SK-N-DZ (cell line): Measurements from ENCODE around the gene HSPA12A.
A peak's percentile ranks its signal among the peaks of the same experiment; 100 is the strongest.

ENCODE experiments used
- DNase-seq: peaks from one replicate; pipeline ENCODE4 v3.0.0-alpha.2; 2015; ENCODE audit warnings: low spot score

HSPA12A gene

DNA sequence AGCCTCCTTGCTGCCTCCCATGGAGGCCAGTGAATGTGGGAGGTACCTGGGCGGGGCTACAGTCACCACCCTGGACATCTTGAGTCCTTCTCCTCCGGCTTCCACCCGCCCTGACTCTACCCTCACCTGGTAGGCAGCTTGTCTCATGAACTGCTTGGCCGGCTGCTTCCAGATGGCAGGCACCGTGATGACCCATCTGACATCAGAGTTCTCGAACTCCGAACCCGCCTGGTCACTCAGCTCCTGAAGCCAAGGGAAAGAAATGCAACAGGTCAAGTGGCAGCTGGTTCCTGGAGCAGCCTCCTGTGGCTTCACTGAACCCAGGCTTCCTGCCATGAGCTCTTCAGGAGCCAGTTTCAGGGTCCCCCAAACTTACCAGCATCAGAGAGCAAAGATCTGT lies 50.1 kb downstream of the HSPA12A start:
- DNase-seq, result no peak

DNA sequence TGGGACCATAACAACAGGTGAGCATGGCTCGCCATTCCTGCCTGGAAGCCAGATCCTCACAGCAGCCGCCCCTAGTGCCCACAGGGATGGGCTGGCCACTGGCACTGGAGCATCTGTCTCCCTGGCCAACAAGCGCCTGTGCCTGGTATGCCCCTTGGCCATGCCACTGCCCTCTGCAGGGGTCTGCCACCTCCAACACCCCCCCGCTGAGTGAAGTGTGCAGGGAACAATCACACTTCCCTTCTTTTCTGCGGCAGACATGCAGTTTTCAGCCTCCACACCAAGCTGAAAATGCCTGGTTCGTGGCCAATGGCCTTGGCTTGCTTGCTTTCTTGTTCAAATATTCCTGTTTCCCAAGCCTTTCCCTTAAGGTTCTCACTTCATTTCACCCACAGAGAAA lies 50.7 kb downstream of the HSPA12A start:
- DNase-seq, result no peak

DNA sequence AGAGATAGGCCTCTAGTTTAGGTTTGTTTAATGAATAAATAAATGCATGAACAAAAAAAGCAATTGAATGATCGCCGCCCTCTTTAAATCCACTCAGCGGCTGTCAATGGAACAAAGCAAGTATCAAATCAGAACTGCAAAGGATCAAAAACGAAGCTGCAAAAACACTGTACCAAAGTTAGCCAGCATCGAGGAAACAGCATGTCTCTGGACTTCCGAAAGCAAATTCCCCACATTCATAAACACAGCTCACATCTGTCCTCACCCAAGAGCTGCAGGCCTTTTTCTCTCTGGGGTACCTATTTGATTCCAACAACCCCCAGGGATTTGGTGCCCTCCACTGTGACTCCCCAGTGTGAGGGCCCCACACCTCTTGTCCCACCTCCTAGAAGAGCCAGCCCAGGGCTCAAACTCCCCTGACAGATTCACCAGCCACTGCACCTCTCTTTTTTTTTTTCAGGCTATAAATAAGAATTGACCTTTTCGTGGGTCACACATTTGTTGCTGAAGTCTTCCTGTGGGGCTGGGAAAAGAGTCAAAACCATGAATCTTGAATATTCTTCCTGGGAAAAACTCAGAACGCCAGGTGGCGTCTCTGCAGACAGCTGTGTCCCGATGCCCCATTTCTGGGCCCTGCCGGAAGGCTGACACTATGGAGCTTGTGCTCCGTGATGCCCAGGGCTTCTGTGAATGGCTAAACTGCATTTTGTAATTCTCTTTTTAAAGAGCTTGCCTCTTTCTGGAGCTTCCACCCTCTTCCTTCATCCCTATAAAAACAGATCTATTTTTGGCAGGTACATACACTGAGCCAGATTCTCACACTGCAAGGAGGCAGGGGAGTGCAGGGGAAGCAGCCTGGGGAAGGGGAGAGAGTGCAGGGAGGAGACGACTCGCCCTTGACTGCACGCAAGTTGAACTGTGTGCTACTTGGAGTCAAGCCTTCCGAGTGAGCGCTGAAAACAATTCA lies 51.7 kb downstream of the HSPA12A start:
- no peak for DNase-seq

DNA sequence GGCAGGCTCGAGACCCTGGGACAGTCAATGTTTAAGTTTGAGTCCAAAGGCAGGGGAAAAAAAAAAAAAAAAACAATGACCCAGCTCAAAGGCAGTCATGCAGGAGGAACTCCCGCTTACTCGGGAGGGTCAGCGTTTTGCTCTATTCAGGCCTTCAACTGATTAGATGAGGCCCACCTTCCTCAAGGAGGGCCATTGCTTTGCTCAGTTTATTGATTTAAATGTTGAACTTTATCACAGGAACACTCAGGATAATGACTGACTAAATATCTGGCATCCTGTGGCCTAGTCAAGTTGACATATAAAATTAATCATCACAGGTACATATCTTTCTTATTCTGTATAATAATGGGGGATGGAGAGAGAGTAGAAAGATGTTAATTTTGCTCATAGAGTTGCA lies 52.6 kb downstream of the HSPA12A start:
- no peak for DNase-seq

DNA sequence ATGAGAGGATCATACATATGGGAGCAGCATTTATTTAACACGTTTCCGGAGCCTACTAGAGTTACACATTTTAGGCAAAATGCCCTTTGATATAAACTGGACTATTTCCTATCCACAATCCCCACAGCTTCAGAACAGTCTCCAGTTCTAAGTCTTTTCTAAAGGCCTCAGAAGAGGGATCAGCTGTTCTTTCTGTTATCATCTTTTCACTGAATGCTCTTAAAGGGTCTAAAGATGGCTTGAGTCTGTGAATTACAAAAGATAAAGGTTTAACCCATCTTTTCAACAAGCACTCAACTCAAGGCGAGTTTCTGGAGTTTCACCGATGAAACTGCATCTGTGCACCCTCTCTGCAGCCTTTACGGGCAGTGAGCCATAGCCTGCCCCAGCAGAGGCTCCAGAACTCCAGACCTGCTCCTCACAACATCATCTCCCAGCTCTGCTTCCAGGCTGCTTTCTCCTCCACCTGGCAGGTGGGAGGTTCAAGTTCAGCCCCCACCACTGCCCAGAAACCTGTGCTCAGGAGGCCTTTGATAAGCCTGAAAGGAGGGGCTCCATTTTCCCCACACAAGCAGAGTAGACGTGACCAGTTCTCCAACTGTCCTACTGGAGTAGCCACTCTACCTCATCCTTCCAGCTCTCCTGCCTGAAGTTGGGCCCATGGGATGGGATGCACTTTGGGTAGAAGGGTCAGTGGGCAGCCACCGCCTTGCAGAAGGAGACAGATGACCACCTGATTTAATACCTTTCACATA lies 53.4 kb downstream of the HSPA12A start:
- DNase-seq, result no peak

DNA sequence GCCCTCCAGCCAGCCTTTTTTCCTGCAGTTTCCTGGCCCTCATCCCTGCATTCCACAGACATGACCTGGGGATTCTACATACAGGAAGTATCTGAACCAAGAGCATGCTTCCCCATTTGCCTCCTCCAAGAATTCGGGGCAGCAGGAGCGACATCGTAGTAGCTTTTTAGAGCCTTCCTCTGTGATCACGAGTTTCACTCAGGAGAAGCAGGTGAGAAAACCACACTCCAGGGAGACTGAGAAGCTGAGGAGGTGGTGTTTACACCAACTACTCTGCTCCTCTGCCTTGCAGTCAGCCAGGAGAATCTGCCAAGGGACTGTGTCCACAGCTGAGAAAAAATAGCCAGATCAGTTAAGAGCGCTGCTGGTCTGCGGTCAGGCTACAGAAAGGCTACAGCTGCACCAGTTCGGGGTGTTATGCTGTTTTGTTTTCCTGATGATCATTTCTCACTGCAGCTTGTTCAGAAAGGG lies 54.1 kb downstream of the HSPA12A start:
- DNase-seq, result no peak

DNA sequence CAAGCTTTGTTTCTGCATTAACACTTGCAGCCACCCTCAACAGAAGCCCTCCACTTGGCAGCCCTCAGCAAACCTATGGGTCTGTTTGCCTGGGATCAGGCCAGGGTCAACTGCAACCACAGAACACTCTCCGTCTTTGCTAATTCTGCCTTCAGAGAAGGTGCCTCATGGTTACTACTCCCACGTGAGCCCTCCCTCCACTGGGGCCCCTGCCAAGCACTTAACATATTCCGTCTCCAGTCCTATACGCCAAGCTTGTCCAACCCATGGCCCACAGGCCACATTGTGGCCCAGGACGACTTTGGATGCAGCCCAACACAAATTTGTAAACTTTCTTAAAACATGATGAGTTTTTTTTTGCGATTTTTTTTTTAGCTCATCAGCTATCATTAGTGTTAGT lies 54.7 kb downstream of the HSPA12A start:
- no peak for DNase-seq

DNA sequence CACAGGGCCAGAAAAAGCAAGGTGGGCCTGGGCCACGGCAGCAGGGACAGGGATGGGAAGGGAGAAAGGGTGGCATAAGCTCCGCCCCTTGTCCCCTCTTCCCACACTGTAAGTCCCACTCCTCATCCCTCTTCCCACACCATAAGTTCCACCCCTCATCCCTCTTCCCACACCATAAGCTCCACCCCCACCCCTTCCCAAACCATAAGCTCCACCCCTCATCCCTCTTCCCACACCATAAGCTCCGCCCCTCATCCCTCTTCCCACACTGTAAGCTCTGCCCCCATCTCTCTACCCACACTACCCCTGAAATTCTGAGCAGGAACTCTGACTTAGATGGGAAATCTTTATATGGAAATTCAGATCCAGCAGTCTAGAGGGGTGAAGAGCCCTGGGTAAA lies 55.7 kb downstream of the HSPA12A start:
- no peak for DNase-seq

DNA sequence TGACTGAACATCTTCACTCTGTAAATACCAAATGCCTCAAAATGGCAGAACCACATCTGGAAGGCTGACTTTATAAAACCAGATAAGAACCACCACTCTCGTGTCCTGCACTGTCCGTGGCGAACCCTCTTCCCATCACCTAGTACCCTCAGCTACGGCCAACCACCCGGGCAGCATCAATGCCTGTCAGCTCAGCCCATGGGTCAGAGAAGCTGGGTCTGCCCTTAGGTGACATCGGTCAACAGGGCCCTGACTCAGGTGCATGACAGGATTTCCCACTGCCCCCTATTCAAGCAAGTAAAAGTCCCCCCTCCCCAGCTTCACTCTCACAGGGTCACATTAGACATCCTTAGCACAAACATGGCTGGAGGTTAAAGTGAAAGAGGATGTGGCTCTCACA lies 56.6 kb downstream of the HSPA12A start:
- no peak for DNase-seq

DNA sequence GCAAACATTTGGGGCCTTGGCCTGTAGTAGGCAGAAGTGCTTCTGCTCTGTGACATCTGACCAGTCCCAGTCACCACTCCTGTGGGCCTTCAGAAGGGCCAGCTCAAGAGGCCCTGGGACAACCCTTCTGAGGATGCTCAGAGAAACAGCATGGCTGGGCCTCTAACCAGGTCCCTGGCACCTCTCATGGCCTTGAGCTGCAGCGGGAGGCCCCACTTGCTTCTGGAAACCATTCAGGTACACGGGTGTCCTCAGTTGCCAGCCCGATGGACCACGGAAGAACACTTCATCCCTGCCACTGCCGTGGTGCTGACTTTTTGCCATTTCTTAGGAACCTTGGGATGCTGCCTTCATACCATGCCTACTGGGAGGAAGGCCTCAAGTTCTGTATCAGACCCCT lies 57.6 kb downstream of the HSPA12A start:
- DNase-seq, result no peak

DNA sequence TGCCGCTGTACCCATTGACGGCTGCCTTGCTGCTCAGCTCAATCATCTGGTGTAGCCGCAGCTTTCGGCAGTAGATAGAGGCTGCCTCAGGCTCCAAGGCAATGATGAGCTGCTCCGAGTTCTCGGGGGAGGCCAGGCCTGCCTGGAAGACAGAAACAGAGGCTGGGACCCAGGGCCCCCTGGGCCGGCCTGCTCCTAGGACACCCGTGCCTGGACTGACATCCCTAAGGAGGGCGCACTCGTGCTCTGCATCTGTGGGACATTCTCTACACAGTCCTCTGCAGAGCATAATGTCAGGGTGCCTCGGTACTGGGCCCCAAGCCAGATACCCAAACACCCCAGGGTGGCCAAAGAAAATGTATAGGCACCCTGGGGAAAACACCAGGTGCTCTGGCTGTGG lies 58.5 kb downstream of the HSPA12A start:
- no peak for DNase-seq

DNA sequence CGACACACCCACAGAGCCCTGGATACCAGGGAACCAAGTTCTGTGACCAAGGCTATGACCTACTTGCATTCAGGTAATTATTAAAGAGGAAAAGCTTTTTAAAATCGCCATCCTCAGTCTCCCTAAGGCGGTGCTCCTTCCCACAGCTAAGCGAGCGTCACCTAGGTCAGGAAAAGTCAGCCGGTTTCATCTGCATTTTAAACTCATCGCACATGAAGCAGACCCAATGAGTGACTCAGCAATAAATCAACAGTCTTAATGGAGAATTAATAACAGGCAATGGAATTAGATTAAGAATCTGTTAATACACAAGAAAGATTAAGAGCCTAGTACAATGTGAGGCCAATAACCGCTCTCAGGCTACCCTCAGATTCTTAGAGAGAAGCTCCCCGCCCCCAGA lies 59.2 kb downstream of the HSPA12A start:
- DNase-seq, result no peak

DNA sequence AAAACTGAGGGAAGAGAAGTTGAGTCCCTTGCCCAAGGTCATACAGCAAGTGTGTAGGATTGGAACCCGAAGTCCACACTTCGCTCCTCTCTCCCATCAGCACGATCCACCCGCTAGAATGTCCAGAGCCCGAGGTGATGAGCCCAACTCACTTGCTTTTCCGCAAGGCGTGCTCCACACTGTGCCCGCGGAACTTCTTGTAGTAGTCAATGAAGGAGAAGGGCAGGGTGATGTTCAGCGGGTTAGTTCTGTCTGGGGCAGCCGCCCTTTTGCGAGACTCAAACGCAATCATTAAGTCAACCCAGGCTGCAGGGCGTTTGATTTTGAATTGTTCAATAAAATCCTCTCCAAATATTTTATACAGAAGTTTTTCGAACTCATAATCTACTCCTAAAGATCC lies 63.0 kb downstream of the HSPA12A start:
- no peak for DNase-seq

DNA sequence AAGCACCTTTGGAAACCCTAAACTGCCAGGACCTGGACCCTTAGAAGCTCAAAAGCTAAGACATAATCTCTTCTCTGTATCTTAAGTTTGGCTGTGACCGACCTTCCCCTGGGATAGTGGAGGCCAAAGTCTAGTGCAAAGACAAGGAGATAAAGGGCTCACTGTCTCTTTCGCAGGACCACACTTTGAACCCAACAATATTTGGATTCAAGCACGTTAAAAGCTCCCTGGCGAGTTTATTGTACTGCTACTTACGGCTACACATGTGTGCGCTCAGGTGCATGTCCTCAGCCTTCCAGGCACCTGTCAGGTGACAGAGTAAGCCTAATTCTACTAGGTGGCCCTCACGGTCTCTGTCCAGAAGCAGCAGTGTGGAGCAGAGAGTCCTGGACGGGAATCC lies 65.7 kb downstream of the HSPA12A start:
- no peak for DNase-seq

DNA sequence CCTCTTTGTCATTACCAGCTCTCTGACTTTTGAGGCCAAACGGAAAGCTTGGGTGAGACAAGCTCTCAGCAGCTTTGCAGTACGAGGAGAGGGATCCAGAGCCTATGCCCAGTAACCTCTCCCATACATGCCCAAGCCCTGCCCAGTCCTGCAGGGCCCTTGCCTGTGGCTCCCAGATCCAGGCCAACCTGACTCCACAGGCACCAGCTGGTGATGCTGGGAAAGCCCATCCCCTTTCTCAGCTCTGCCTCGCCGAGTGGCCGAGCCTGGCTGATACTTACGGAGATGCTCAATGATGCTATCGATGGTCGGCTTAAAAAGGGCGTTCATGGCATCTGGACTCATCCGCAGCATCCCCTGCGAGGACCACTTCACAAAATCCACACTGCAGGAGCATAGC lies 66.2 kb downstream of the HSPA12A start:
- no peak for DNase-seq

DNA sequence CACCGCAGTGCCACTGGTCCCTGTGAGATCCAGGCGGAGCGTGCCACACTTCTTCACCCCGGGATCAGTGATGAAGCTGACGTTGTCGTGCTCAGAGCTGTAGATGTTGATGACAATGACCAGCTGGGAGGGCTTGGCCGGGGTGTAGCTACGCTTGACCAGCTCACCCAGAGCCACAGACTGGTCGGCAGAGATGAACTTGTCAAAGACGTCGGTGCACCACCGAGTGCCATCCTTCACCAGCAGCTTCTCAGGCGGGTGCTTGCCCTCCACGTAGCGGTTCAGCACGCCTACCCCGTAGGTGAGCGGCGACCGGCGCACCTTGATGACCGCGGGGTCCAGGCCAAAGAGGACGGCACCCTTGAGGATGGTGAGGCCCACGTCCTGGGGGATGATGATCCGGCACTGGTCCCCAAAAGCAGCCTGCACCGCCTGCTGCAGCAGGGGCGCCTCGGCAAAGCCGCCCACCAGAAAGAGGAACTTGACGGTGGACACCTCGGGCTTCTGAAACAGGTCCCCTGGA lies 67.4 kb downstream of the HSPA12A start:
- DNase-seq, result no peak

DNA sequence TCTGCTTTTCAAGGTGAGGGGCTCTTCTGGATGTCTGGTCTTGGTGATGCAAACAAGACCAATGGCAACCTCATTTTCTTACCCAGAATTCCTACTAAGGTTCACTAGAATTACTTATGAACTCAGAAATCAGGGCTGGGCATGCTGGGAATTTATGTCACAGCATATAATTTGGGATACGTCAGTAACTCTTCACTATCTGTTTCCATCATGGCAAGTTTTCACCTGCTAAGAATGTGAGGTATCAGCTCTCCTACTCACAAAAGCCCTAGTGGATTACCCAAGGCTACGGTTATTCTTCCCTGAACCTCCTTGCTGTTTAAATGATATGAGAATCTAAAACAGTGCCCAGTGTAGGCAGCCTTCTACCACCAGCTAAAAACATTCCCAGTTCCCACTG lies 68.5 kb downstream of the HSPA12A start:
- DNase-seq, result no peak

DNA sequence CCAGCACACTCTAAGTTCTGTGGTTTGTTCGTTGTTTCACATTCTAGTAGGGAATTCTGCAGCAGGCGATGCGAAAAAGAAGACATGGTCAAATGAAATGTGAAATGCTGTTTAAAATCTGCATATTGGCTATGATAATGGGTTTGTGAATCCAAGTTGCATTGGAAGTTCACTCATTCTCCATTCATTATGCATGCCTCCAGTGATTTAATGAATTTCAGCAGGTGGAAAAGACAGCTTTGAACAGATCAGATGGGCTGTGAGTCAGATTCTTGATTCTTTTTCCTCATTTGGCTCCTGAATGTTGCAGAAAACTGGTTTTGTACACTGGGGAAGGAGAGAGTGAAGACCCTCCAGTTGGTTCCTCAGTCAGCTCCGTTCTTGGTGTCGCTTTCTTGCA lies 69.5 kb downstream of the HSPA12A start:
- no peak for DNase-seq

DNA sequence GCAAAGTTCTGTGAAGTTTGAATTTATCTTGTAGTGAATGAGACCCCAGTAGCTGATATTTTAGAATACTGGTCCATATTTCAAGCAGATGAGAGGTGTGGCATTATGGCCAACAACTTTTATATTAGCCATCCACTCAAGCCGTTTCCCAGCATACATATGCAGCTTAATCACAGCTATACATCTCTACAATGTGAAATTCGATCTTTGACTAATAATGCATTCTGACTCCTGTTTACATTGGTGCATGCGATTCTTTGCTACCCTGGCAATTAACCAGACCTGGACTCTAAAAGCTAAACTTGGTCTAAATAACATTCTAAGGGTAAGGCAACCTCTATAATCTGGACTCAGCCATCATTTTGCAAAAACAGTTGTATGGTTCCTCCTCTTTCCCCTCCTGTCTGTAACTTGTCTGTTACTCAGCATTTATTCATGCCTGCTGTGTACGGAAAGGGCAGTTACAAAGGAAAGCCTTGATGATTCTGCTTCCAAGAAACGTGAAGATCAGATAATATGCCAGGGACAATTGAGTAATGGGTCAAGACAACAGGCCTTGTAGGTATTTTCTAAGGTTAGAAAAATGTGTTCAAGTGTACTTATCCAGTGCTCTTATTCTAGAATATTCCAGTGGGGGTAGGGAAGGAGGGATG lies 71.0 kb downstream of the HSPA12A start:
- no peak for DNase-seq

DNA sequence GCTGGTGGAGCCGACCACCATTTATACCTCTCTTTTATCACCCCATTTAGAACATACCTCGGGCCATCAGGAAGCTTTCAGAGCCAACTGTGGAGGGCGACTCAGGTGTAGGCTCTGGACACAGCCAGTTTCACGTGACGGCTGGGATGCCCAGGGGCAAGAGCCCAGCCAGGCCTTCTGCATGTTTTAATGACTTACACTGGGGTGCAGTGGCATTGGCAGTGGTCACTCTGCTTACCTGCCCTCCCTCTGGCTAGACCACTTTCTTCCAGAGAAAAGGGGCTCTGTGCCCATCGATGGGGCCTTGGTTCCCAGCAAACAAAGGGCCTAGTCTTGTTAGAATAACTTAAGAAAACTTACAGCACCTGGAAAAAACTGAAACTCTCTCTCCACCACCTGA lies 71.7 kb downstream of the HSPA12A start:
- DNase-seq, result no peak

DNA sequence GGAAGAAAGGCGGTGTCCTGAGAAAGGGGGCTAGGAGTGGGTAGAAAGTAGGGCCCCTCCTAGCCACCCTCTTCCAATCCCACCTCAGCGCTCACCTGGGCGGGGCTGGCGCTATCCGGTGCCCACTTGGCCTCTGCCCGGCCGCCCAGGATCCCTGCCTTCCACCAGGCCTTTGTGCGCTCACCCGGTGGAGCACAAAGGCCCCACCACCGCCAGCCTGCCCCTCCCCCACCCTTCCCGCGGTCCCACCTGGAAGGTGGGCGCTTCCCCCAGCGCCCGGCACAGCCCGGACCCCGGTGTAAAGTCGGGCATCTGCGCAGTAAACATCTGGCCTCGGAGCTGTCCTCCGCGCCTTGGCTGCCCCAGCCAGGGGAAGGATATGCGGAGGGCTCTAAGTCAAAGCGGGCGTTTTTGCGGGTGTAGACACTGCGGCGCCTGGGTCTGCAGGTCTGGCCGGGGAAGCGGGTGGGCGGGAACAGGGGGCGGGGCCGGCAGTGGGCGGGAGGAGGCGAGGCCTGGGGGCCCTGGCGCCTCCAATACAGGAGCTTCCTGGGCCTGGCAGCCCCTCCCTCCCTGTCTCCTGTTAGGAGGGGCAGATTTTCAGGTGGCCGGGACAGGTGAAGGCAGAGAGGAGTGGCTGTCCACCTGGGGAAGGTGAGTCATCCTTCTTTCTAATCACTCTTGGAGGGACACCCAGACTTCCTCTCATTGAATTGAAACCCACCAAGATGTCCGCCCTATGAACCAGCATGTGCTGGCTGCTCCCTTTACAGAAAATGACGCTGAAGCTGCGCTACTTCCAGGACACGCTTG lies 72.3 kb downstream of the HSPA12A start:
- DNase-seq, result peak; percentile 61
